Measurements from ENCODE around the gene MFNG.
A peak's percentile ranks its signal among the peaks of the same experiment; 100 is the strongest.

Gene MFNG

DNA sequence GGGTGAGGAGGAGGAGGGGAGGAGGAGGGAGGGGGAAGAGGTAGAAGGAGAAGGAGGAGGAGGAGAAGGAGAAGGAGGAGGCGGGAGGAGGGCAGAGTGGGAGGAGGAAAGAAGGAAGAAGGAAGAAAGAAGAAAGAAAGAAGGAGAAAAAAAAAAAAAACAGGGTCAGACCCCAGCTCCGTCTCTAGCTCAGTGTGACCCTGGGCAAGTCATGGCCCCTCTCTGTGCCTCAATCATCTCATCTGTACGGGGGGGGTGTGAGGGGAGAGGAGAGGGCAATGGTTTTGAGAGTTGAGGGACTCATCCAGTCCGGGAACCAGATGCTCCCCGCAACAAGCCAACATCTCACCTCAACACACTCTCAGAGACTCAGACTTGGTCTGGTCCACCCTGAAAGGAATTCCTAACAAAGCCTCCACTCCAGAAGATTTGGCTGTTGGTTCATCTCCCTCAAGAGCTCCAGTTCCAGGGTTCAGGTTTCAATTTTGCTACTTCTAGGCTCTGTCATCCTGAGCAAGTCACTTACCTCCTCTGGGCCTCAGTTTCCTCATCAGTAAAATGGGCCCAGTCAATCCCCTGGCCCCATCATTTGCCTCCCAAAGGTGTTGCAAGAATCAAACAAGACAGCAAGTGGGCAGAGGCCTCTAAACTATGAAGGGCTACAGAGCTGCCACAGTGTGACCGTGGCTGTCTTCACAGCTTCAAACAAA lies 25.4 kb upstream of the MFNG start:
- DNase-seq (ENCODE audit: low spot score) = no peak

DNA sequence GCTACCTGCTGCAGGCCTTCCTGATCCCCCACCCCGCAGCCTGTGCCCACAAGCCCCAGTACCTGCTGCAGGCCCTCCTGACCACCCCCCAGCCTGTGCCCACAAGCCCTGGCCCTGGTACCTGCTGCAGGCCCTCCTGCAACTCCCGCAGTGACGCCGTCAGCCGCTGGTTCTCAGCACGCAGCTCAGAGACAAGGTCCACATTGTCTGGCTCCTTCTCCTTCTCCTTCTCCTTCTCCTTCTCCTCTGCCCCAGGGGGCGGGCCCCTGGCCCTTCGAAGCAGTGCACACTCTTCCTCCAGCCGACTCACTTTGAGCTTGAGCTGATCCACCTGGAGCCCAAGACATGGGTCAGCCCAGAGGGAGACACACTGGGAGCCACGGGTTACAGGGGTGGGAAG lies 23.9 kb upstream of the MFNG start:
- DNase-seq (ENCODE audit: low spot score) = no peak

DNA sequence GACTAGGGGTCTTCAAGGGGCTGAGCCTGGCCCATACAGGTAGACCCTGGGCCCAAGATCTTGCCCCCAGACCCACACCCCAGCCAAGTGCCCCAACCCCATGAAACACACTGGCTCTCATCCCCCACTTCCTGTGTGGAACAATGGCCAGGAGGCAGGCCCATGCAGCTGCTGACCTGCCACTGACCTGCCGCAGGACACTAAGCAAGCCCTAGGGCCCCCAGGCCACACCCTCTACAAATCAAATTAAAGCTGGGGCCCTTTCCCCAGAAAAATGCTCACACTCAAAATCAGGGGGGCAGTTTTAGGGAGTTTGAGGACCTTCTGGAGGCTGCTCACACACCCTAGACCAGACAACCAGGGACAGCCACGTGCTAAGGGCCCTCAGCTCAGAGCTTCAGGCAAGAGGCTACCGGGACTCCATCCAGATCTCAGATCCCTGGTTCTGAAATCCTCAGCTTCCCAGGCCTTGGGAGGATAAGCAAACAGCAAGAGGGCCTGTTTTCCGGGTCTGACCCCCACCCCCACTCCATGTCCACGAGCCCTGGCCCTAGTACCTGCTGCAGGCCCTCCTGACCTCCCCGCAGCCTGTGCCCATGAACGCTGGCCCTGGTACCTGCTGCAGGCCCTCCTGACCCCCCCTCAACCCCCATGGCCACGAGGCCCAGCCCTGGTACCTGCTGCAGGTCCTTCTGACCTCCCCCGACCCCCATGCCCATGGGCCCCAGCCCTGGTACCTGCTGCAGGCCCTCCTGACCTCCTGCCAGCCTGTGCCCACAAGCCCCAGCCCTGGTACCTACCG lies 23.1 kb upstream of the MFNG start:
- DNase-seq (ENCODE audit: low spot score) = no peak

DNA sequence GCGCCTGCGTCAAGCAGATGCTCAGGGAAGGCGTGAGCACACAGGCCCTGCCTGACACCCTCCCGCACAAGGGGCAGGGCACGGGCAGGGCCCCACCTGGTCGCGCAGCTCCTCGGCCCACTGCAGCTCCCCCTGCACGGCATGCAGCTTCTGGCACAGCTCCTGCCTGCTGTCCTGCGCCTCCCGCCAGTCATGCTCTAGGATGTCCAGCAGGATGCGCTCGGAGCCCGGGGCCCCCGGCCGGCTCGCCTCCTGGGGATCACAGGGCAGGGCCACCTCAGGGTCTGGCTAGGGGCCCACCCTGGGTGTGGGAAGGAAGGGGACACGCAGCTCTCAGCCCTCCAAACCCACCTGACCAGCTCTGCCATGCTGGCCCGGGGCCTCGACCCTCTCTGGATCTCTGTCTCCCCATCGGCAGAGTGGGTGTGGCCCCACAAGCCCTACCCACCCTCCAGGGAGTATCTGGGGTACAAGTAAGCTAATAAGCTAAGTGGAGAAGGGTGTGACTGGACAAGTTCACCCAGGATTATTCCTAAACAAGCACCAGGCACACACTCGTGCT lies 22.3 kb upstream of the MFNG start:
- DNase-seq (ENCODE audit: low spot score) = no peak

DNA sequence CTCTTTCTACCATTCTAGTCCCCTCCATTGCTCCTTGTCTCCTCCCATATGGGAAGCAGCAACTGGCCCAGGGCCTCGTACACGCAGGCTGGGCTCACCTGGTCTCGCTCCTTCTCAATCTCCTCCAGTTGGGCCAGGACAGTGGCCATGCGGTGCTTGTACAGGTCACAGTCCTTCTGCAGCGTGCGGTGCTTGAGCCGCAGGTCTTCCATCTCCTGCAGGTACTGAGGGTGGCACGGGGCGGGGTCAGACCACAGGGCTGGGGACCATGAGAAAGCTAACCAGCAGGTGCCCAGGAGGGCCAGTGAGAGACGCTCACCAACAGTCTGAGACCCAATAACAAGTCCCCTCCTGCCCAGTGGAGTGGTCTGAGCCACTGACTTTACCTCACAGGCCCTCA lies 21.5 kb upstream of the MFNG start:
- no peak for DNase-seq (ENCODE audit: low spot score)

DNA sequence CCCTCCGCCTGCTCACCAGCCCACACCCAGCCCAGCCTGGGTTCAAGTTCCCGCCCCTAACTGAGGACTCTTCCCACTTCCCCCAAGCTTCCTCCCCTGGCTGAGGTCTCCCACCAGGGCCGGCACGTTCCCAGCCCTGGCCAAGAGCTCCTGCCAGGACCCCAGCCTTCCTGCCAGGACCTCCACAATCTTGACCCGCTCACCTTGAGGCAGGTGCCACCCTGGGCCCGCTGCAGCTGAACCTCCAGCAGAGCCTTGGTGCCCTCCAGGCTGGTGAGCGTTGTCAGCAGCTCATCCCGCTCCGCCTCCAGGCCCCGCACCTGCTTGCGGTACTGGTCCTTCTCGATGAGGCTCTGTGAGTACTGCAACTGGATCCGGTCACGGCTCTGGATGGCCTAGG lies 19.8 kb upstream of the MFNG start:
- no peak for DNase-seq (ENCODE audit: low spot score)

DNA sequence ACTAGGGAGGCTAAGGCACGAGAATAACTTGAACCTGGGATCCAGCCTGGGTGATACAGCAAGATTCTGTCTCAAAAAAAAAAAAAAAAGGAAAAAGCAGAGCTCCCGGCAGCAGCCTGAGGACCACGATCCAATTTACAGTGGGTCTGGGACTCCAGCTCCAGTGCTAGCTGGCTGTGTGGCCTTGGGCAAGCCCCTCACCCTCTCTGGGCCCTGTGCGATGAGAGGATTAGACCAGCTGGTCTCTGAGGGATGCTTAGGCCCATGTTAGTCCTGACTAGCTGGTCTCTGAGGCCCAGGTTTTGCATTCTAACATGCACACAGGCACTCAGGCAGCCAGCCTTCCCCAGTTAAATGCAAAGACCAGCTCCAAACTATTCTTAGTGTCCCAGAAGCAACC lies 19.4 kb upstream of the MFNG start:
- no peak for DNase-seq (ENCODE audit: low spot score)

DNA sequence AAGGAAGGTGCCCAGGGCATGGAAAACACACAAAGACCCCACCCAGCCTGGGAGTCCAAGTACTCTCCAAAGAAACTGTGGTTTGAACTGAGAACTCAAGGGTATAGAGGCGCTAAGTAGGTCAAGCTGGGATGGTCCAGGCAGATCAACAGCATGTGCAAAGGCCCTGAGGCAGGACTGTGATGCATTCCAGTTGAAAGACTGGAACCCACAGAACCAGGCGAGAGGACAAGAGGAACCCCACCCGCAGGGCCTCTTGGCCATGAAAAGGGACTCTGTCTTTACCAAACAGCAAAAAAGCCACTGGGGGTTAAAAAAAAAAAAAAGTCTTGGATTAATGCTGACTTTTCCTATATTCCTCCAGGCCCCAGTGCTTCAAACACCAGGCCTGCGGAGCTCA lies 18.8 kb upstream of the MFNG start:
- DNase-seq (ENCODE audit: low spot score) = no peak

DNA sequence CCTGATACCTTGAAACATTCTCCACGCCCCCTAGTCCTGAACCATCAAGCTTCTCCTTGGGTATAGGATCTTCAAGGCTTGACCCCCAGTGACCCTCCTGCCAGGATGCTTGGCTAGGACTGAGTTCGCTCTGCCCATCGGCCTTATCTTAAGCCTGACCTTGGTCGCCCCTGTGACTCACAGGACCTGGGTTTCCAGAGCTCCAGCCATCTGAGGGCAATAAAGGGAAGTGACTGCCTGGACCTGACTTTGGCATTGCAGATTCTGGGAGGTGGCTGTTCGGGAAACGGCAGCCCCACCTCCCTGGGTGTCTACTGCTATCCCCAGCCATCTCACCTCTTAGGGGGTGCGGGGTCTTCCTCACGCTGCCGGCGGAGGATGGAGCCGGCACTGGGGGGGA lies 17.7 kb upstream of the MFNG start:
- DNase-seq (ENCODE audit: low spot score) = no peak

DNA sequence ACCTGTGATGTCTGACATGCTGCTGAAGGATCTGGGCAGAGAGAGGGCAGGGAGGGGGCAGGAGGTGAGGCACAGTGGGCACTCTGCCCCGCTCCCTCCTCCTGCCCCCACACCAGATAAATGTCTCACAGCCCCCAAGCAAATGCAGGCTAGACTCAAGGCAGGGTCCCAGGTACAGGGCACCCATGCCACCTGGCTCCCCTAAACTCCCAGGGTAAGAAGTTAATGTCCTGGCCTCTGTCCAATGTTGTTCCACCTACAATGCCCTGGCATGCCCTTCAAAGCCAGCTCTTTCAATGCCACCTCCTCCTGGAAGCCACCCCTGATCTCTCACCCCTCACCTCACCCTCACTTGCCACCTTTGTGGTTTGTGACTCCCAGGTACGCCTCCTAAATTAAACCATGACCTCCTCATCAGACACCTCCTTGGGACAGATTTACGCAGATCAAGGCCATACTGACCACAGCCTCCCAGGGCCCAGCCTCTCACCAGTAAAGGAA lies 17.0 kb upstream of the MFNG start:
- DNase-seq (ENCODE audit: low spot score) = no peak

DNA sequence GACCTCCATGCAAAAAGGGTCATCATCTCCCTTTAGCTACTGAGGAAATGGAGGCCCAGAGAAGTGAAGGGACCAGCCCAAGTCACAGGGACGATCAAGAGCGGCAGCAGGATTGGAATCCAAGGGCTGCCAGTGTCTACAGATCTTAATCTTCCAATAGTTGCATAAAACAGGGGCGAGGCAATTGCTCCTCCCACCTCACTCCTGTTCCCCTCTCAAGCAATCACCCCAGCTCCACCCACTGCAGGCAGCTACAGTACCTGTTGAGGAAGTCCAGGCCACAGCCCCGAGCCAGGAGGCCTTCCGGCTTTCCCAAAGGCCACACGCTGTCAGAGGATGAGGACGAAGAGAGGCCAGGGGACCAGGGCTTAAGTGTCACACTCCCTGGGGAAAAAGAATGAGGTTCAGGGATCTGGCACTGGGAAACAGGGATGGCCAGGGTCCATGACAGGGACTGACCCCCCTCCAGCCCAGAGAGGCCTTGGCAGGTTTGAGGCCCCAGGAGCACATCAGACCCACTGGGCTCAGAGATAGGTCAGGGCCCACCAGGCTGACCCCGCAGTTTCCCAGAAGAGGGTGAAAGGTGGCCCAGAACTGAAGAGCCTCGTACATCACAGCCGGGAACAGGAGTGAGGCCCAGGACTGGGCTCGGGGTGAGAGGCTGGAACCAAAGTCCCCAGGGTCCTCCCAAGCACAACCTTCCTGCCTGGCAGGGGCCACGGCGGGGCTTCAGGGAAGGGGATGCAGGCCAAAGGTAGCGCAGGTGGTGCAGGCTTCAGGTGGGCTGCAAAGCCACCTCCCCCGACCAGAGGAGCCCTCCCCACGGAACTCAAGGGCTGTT lies 16.4 kb upstream of the MFNG start:
- no peak for DNase-seq (ENCODE audit: low spot score)

DNA sequence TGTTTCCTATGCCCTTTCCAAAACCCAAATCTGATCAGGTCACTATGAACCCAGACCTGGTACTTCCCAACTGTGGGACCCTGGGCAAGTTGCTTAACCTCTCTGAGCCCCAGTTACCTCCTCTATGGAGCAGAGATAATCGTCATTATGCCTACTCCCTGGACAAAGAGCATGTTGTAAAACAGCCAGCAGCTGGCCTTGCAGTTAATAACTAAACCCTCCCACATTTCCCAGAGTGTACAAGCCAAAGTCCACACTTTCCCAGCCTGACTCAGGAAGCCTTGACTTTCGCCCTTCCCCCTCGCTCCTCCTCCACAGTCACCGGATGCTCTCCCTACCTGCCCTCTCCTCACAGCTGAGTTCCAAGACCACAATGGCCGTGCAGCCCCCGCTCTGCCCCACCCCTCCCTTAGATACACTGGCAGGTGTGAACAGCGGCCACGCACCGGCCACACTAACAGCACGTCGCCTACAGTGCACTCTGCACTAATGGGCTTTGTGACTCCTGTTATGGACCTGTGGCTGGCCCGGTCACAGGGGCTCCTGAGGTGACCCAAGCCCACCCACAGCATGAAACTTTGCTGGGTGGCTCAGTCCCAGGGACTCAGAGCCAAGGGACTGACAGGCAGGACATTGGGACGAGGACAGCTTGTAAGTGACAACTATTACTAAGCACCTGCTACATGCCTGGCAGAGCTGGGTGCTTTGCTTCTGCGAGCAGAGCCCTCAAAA lies 15.6 kb upstream of the MFNG start:
- DNase-seq (ENCODE audit: low spot score) = peak; percentile 95

DNA sequence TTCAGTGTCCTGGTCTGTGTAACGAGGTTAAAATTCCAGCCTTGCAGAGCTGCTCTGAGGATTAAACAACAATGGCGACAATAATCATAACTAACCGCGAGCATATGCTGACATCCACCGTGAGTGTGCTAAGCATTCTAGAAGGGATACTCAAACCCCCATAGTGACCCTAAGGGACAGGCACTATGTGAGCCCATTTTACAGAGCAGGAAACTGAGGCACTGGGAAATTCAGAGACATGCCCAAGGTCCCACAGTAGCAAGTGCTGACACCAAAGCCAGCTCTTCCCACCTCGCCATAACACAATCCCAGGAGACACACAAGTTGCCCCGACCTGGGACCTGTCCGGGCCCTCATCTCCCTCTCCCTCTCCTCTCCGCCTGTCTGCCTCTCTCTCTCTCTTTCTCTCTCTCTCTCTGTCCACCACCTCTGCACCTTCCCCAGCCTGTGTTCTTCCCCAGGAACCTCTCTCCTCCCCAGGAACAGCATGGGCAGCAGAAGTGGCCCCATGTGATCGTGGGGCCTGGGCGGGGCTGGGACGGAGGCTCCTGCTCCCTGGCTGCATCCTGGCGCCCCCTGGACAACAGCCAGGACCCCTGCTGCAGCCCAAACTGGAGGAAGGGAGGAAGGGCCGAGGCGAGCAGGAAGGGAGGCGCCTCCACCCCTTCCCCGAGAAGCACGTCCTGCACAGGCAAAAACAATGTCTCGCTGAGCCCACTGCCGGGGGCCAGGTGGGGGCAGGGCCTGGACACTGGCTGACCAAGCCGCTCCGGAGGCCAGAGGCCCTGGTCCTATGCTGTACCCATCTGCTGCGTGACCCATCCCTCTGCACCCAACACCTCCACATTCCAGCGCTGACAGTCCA lies 14.8 kb upstream of the MFNG start:
- DNase-seq (ENCODE audit: low spot score) = no peak

DNA sequence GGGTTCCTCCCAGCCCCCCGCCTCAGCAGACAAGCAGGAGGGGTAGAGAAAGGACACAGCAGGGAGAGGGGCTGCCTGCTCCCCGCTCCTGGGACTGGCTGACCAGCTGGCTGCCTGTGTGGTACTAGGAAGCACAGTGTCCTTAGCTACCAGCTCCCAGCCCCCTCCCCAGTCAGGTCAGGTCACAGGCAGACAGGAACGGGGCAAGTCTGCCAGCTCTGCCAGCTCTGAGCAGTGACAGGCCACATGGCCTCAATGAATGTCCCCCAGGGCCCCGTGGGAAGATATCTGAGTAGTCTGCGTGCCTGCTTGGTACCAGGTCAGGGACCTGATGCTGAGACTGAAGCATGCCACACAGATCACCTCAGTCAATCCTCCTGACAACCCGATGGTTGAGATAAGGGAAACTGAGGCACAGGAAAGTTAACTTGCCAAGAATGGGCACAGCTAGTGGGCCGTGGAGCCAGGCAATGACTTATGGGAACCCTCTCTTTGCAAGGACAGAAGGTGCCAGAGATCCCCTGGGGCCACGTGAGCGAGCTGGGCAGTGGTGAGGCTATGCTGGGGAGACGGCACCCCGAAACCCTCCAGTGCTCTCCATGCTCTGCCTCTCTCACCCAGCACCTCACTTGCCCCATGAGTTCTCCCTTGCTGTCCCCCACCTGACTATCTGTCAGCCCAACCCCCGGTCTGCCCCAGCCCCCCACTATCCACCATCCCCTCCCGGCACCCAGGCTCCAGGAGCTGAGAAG lies 13.8 kb upstream of the MFNG start:
- DNase-seq (ENCODE audit: low spot score) = no peak

DNA sequence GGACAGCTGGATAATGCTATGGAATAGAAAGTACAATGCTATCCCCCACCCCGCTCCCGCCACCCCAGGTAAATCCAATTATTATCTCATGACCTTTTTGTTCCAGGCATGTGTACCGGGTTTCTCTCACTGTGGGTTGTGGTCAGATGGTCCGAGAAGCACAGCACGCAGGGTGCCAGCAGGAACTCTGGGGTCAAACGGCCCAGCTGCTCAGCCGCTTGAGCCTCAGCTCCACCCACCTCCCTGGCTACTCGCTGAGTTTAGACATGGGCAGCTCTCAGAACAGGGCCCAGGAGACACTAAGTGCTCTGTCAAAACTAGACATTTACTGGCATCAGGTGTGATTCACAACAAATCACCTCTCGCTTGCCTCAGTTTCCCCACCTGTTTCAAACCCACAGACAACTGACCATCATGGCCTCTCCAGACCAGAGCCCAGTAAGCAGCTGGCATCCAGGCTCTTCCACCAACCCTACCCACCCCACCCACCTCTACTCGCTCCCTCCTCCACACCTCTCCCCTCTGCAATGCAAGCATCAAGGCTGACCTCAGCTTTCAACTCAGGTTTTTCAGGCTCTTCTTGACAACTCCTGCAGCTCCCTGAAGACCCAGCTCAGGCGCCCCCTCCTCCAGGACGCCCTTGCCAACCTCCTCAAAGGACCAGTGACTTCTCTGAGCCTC lies 13.0 kb upstream of the MFNG start:
- DNase-seq (ENCODE audit: low spot score) = no peak

DNA sequence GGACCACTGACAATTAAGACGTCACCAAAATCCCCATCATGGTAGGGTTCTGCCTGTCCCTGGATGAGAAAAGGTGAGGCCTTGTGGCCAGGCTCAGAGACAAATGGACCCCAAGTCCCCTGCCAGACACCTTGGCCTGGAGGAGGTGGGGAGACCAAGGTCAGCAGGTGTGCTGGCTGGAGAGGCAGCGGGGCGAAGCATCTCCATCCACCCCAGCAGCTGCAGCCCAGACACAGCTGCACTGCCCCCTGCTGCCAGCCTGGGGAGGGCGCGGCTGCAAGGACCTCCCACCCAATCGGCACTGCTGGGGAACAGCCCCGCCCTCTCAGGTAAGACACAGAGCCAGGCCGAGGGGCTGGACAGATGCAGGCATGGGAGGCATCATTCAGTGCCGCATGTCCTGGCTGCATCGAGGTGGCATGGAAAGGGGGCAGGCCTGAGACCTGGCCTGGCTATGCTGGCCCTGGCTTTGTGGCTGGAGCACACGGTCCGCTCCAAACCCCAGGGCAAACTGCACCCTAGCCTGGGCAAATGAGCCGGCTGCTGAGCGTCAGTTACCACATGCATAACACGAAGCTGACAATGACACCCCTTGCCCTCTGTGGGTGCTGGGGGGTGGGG lies 12.2 kb upstream of the MFNG start:
- DNase-seq (ENCODE audit: low spot score) = no peak

DNA sequence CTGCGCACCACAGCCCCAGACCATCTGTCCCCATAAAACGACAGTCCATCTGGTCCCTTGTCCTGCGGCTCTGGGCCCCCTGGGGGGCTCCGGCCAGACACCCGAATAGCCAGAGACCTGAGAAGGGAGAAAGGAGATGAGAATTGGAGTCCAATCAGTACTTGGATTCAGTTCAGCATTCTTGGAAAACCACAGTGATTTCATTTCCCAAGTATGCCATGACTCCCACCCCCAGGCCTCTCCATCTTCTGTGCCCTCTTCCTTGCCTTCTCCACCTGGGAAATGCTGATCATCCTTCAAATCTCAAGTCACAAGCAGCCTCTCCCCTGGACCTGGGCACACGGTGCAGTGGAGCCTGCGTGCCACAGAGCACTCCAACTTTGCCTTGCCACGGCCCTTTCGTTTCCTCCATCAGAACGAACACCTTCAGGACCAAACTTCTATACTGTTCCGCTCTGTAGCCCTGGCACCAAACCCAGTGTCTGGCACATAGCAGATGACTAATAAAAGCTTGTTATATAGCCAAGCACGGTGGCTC lies 10.9 kb upstream of the MFNG start:
- no peak for DNase-seq (ENCODE audit: low spot score)

DNA sequence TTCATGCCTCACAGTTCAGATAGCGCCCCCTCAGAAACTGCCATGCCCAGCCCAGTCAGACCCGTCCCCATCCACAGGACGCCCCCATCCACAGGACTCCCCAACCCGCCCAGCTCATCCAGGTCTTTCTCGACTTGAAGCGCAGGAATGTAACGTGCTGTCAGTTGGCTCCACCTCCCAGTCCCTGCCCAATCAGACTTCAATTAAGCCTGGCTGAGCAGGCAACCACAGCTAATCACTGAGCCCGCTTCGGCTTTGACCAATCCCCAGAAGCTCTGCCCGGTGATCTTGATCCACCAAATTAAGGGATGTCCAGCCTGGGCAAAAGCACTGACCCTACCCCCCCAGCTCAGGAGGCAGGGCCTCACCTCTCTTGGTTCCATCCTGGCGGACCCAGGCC lies 10.5 kb upstream of the MFNG start:
- no peak for DNase-seq (ENCODE audit: low spot score)

DNA sequence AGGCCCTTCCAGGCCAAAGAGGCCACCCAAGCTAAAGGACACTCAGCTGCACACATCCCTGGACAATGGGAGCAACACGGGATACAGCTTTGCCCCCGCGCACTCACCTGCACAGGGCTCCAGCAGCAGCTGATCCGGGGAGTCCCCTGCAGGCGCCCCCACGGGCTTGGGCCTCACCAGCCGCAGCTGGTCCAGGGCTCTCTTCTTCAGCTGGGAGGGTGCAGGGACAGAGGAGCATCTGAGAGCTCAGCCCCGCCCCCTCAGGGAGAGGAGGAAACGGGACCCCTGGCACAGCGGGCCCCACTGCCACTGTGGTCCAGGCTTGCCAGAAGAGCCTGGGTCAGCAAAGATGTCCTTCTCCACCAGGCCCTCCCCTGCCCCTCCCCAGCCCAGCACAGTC lies 7.8 kb upstream of the MFNG start:
- no peak for DNase-seq (ENCODE audit: low spot score)
